Fibroblast of lung (primary cell): ENCODE results near the gene CCDC51. TPM values are rescaled to one million over a fixed set of nuclear protein-coding genes. Genes with fewer than 3 reads are reported as not detected.

Experiments used
- DNase-seq, 2 donors: peaks; one replicate each; pipeline versions ENCODE4 v3.0.0 to v3.0.0-alpha.2; 2010; ENCODE audit warnings: low read depth in 2 of 2
- H2AFZ ChIP-seq: 2 replicates; pipeline ENCODE4 v1.5.1; 2012; ENCODE audit warnings: low read length, control low read depth, inconsistent platforms
- H3K27ac ChIP-seq: 2 replicates; pipeline ENCODE4 v1.5.1; 2011; ENCODE audit warnings: low read length, control low read depth; ENCODE audit not compliant: insufficient read depth
- H3K27me3 ChIP-seq: 2 replicates; pipeline ENCODE4 v1.5.1; 2011; ENCODE audit warnings: mild to moderate bottlenecking, low read length; ENCODE audit not compliant: control insufficient read depth, insufficient read depth
- H3K36me3 ChIP-seq: 2 replicates; pipeline ENCODE4 v1.5.1; 2011; ENCODE audit warnings: low read length; ENCODE audit not compliant: control insufficient read depth, insufficient read depth
- H3K4me1 ChIP-seq: 2 replicates; pipeline ENCODE4 v1.5.1; 2011; ENCODE audit warnings: low read length; ENCODE audit not compliant: control insufficient read depth, insufficient read depth; ENCODE audit errors: extremely low read depth
- H3K4me2 ChIP-seq: 2 replicates; pipeline ENCODE4 v1.5.1; 2011; ENCODE audit warnings: low read length, control low read depth; ENCODE audit not compliant: insufficient read depth; ENCODE audit errors: extremely low read depth
- H3K4me3 ChIP-seq, 4 experiments: fragments of 200-600 bp in 1 of 4; sonication (generic) in 1 of 4; replicated peaks in 1 of 4; 2 replicates each; pipeline ENCODE4 v1.5.1; 2011 to 2016; ENCODE audit warnings: low read length in 4 of 4, low read depth in 3 of 4, mild to moderate bottlenecking in 3 of 4, control low read depth in 2 of 4, inconsistent platforms in 1 of 4, mixed read lengths in 1 of 4; ENCODE audit not compliant: insufficient read depth in 1 of 4; ENCODE audit errors: control extremely low read depth in 1 of 4
- H3K79me2 ChIP-seq: 2 replicates; pipeline ENCODE4 v1.5.1; 2012; ENCODE audit warnings: mild to moderate bottlenecking, low read length, inconsistent platforms; ENCODE audit not compliant: control insufficient read depth, insufficient read depth
- H3K9ac ChIP-seq: 2 replicates; pipeline ENCODE4 v1.5.1; 2011; ENCODE audit warnings: mild to moderate bottlenecking, low read length, control low read depth; ENCODE audit not compliant: insufficient read depth
- H3K9me3 ChIP-seq: 2 replicates; pipeline ENCODE4 v1.5.1; 2012; ENCODE audit warnings: low read depth, low read length; ENCODE audit not compliant: control insufficient read depth, insufficient read depth
- H4K20me1 ChIP-seq: 2 replicates; pipeline ENCODE4 v1.5.1; 2011; ENCODE audit warnings: low read length; ENCODE audit not compliant: control insufficient read depth, insufficient read depth; ENCODE audit errors: extremely low read depth
- EZH2 ChIP-seq: IDR thresholded peaks from 2 replicates; pipeline ENCODE4 v1.5.1; 2012; ENCODE audit warnings: low read length, control low read depth, mild to moderate bottlenecking; ENCODE audit errors: missing control alignments
- polyA plus RNA-seq, 2 donors: library from polyadenylated mRNA; depleted of rRNA in 1 of 2; stranded (reverse) in 1 of 2; unstranded in 1 of 2; fragments of >200 nt; gene quantifications; 2 replicates each; pipeline ENCODE4 v1.2.1, GENCODE V29; 2011 to 2012; ENCODE audit warnings: missing spikeins in 1 of 2
- total RNA-seq: library from RNA; depleted of rRNA; stranded (reverse); fragments of >200 nt; gene quantifications from 2 replicates; pipeline ENCODE4 v1.2.1, GENCODE V29; 2014
- TF ChIP-seq, protein P1 (sequence below), 2 donors: IDR thresholded peaks in 1 of 2; conservative IDR thresholded peaks in 1 of 2; 1 replicate in 1 of 2; 2 replicates in 1 of 2; pipeline ENCODE4 v1.5.1; 2011 to 2012; ENCODE audit warnings: low read length in 2 of 2, control low read depth in 1 of 2, inconsistent platforms in 1 of 2, low read depth in 1 of 2, mild to moderate bottlenecking in 1 of 2

Gene CCDC51
- total and polyA plus RNA-seq, 2 donors (not counting 1 experiment from before 2014, with no cell fraction given): 11.9 to 27.2 TPM

DNA sequence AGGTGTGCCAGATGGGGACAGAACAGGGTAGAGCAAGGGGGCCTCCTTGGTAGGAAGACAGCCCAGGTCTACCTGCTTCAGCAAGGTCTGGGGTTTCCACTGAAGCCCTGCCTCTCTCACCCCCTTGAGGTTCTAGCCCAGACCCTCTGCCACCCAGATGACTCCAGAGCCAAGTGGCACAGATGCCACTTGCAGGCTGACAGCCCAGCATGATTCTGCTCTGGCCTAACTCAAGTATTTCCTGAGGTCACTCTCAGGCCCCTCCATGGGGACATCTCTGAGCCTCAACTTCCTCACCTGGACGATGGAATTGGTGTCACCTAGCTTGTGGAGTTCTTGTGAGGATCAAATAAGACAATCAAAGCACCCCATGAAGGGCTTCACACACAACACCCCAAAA lies 33.9 kb downstream of the CCDC51 start:
- Histone ChIP-seq H3K27ac (no peak overlapping the region), H3K4me3 (no peak overlapping the region), H3K36me3 (peaks cover 9% of the 10 kb centered on the region)

GRCh38 chr3:48405343-48405881 lies 34.5 kb downstream of the CCDC51 start:
- peaks cover 6% of the 10 kb centered on the region for H3K4me1 ChIP-seq
- peaks cover 6% of the 10 kb centered on the region for H3K36me3 ChIP-seq
- H3K27me3 ChIP-seq: no peaks in the 10 kb centered on the region
- H3K27ac ChIP-seq: no peak overlapping the region
- H3K9me3 ChIP-seq: no peaks in the 10 kb centered on the region
- no peak for DNase-seq
- H2AFZ ChIP-seq: no peak overlapping the region
- H3K4me2 ChIP-seq: no peak overlapping the region
- no peak overlapping the region for H3K9ac ChIP-seq
- H3K4me3 ChIP-seq: no peak overlapping the region
- no peaks in the 10 kb centered on the region for H3K79me2 ChIP-seq
- TF ChIP-seq, protein P1, sequence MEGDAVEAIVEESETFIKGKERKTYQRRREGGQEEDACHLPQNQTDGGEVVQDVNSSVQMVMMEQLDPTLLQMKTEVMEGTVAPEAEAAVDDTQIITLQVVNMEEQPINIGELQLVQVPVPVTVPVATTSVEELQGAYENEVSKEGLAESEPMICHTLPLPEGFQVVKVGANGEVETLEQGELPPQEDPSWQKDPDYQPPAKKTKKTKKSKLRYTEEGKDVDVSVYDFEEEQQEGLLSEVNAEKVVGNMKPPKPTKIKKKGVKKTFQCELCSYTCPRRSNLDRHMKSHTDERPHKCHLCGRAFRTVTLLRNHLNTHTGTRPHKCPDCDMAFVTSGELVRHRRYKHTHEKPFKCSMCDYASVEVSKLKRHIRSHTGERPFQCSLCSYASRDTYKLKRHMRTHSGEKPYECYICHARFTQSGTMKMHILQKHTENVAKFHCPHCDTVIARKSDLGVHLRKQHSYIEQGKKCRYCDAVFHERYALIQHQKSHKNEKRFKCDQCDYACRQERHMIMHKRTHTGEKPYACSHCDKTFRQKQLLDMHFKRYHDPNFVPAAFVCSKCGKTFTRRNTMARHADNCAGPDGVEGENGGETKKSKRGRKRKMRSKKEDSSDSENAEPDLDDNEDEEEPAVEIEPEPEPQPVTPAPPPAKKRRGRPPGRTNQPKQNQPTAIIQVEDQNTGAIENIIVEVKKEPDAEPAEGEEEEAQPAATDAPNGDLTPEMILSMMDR (conservative IDR thresholded peaks at IDR 0.05 in 1 of 2, IDR thresholded peaks at IDR 0.05 in 1 of 2; ENCODE audit: low read depth in 1 of 2, low read length in 2 of 2): no peak
- TF ChIP-seq EZH2: no peak
- no peaks in the 10 kb centered on the region for H4K20me1 ChIP-seq

More for the DNA sequence above, 33.9 kb downstream of the CCDC51 start:
- Histone ChIP-seq H3K9me3 (no peaks in the 10 kb centered on the region), H3K79me2 (no peaks in the 10 kb centered on the region), H3K4me2 (no peak overlapping the region), H3K4me1 (peaks cover 6% of the 10 kb centered on the region), H3K9ac (no peak overlapping the region), H4K20me1 (no peaks in the 10 kb centered on the region), H2AFZ (no peak overlapping the region), H3K27me3 (no peaks in the 10 kb centered on the region)
- no peak for DNase-seq
- TF ChIP-seq EZH2: no peak
- TF ChIP-seq, protein P1 (conservative IDR thresholded peaks at IDR 0.05 in 1 of 2, IDR thresholded peaks at IDR 0.05 in 1 of 2; ENCODE audit: low read depth in 1 of 2, low read length in 2 of 2): no peak

DNA sequence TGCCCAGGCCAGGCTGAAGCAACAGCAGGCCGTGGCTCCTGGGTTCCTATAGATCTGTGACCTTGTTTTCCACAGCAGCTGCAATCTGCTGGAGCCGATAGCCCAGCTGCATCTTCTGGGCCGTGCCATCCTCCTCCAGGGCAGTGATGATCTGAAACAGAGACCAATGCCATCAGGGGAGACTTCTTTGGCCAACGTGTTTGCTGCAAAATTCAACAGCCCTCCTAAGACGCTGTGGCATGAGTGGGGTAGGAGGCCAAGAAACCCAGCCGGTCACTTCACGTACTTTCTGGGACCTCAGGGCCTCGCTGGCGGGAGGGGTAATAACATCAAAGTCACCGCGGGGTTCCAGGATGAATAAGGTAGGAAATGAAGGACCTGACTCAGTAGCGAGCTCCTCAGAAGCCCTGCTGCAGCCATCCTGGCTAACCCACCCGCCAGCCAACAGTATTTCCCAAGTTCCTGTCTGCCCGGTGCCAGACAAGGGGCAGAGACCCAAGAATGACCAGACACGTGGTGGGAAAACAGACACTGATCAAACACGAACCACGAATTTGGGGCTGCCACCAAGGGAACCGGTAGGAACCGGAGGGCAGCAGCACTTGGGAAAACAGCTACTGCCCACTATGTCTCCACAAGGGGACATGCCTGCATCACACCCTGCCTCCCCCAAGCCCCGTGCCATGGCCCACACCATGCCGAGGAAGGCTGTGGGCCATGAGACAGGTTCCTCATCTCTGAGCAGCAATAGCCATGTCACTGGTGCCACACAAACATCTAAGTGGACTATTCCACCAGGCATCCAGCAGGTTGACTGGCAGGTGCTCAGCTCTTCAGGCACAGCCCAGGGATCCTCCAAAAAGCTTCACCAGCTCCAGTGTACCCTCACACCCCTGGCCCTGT lies 35.2 kb downstream of the CCDC51 start:
- peaks cover 6% of the 10 kb centered on the region for H3K4me1 ChIP-seq
- no peak overlapping the region for H2AFZ ChIP-seq
- H3K79me2 ChIP-seq: no peaks in the 10 kb centered on the region
- H3K9me3 ChIP-seq: no peaks in the 10 kb centered on the region
- no peaks in the 10 kb centered on the region for H3K27me3 ChIP-seq
- peaks cover 4% of the 10 kb centered on the region for H3K36me3 ChIP-seq
- no peak overlapping the region for H3K4me3 ChIP-seq
- no peaks in the 10 kb centered on the region for H4K20me1 ChIP-seq
- TF ChIP-seq, protein P1 (conservative IDR thresholded peaks at IDR 0.05 in 1 of 2, IDR thresholded peaks at IDR 0.05 in 1 of 2; ENCODE audit: low read depth in 1 of 2, low read length in 2 of 2): no peak
- no peak for TF ChIP-seq EZH2
- H3K9ac ChIP-seq: no peak overlapping the region
- H3K27ac ChIP-seq: no peak overlapping the region
- DNase-seq: no peak
- no peak overlapping the region for H3K4me2 ChIP-seq
